Activated CD8-positive, alpha-beta memory T cell treated with anti-CD3 and anti-CD28 coated beads for 36 hours (primary cell): ENCODE results near the gene ITGBL1. TPM values are rescaled to one million over a fixed set of nuclear protein-coding genes. Genes with fewer than 3 reads are reported as not detected.

Experiments used
- CTCF ChIA-PET: fragments of 350-600 bp; sonication (Branson Sonifier 250); formaldehyde crosslinking; loops from one replicate; lab custom pipeline; 2021; ENCODE audit warnings: antibody characterized with exemption; lab: Charles Lee
- POLR2A ChIA-PET: fragments of 350-600 bp; sonication (Branson Sonifier 250); formaldehyde crosslinking; loops from one replicate; lab custom pipeline; 2021; ENCODE audit warnings: antibody characterized with exemption; lab: Charles Lee
- total RNA-seq, 2 experiments: library from RNA; stranded (reverse); gene quantifications; one replicate each; pipeline ENCODE4 v1.2.3, GENCODE V29; 2021

The ITGBL1 gene, protein sequence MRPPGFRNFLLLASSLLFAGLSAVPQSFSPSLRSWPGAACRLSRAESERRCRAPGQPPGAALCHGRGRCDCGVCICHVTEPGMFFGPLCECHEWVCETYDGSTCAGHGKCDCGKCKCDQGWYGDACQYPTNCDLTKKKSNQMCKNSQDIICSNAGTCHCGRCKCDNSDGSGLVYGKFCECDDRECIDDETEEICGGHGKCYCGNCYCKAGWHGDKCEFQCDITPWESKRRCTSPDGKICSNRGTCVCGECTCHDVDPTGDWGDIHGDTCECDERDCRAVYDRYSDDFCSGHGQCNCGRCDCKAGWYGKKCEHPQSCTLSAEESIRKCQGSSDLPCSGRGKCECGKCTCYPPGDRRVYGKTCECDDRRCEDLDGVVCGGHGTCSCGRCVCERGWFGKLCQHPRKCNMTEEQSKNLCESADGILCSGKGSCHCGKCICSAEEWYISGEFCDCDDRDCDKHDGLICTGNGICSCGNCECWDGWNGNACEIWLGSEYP
- not detected for total RNA-seq

DNA sequence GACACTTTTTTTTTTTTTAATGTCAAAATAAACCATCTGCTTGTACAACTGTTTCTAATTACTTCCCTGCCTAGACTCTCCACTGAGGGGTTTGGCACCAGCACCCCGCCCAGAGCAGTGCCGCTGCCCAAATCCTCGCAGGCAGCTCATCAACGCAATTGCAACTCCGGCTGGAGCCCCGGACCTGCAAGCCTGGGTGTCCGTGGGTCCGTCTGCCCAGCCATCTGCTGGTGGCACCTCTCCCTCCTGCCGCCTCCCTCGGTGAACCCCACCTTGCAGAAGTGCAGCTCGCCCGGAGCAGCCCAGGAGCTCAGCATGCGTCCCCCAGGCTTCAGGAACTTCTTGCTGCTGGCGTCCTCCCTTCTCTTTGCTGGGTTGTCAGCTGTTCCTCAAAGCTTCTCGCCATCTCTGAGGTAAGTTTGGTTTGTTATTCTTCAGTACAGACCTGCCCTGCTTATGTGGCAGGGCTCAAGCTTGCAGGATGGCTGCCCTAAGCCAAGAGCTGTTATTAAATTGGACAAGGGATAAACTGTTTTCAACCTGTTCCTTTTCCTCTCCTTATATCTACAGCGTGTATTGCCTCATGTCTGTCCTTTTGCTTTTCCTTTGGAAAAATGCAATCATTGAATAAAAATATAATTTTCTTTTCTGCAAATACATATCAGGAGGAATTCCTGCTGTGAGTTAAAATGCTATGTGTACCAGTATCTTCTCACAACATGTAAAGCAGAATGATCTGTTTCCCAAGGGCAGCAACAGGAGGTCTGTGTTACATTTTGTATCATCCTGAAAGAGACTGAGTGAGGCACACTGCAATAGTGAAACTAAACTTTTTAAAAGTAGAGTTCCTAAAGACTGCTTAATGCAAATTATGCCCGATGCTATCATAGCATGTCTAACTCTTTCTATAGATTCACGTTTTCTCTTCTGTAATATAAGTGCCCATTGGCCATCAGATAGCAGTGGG, at the start of gene ITGBL1:
ITGBL1 (plus strand) TSS at position 157 of the 967 bp plus-strand sequence; CDS start at position 316, 159 bp downstream.
- ChIA-PET POLR2A (no interaction called here), CTCF (no interaction called here)

DNA sequence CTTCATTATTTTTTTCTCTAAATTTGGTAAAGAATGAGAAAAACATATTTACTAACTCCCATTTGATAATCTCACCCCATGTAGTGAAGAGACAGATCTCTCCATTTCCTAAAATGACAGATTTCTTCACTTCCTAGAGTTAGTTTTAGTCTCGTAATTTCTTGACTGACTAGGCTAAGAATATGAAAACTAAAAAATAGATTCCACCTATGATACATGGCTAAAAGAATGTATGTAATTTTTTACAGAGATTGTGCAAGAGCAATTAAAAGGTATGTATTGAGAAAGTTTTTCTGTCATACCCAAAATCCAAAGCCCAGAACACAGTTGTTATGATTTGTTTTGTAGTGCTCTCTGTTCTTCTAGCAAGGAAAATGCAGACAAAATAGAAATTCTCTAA, 45.7 kb upstream of the ITGBL1 start:
- CTCF ChIA-PET = no interaction called here
- POLR2A ChIA-PET = no interaction called here

- ChIA-PET CTCF (no interaction called here), POLR2A (no interaction called here)
Observed at GRCh38 chr13:101408154-101408553, 44.3 kb upstream of the ITGBL1 start.

DNA sequence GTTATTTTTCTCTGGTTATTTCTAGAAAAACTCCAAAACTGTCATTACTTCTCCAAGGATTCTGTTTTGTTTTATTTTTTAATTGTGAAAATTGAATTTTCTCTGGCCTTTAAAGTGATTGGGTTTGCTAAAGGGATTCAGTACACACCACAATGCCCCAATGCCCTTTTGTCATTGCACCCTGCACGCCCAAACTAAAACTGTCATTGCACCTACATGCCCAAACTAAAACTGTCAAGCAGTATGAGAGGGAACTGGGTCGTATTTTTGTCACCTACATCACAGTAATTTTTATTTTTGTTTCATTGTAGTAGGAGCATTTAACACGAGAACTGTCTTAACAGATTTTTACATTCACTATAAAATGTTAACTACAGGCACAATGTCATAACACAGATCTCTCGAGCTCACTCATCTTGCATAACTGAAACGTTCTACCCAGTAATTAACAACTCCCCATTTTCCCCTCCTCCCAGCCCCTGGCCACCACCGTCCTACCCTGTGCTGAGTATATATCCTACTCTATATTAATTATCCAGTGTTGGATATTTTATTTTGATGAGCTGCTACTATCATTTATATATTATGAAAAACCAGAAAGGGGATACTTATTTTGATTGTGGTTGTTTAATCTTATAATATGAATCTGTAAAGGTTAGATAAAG, 43.4 kb upstream of the ITGBL1 start:
- ChIA-PET POLR2A (no interaction called here), CTCF (no interaction called here)

DNA sequence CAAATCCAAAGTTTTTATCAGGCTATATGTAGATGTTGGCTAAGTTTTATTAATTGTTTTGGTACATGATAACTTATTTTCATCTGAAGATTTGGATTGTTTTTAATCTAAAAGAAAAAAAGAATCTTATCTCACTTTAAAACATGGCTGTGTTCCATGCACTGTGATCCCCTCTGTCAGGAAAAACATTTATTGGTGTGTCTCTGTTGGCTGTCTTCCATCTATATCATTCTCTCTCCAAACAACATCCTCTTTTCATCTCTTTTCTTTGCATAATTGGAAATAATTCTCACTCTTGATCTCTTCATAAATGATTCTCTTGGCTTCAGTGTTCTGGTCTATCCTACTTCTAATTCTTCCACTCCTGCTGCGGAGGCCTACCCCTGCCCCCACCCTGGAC, 40.4 kb upstream of the ITGBL1 start:
- POLR2A ChIA-PET = no interaction called here
- CTCF ChIA-PET = no interaction called here

- ChIA-PET POLR2A (no interaction called here), CTCF (no interaction called here)
Observed at GRCh38 chr13:101415358-101416174, 36.9 kb upstream of the ITGBL1 start.

- CTCF ChIA-PET = no interaction called here
- POLR2A ChIA-PET = no interaction called here
Observed at GRCh38 chr13:101416181-101417042, 36.1 kb upstream of the ITGBL1 start, which contains the start of gene NALCN. TSS of gene NALCN (minus strand) at chr13:101416508. CDS start at chr13:101399126, 17,382 bp downstream.

DNA sequence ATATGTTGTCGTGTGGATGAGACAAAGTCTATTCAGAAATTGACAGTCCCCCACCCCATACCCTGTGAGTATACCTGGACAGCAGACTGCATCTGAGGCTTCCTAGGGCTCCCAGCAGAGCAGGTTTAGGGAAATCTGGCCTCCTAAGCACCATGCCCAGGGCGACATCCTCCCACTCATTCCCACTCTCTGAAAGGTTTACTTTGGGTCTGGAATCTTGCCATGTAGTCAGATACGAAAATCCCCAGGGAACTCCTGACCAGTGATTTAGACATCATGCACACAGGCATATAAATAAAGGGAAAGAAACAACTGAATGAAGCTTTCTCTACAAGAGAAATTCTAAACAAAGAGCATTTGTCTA, 35.5 kb upstream of the ITGBL1 start:
- POLR2A ChIA-PET = no interaction called here
- CTCF ChIA-PET = no interaction called here

DNA sequence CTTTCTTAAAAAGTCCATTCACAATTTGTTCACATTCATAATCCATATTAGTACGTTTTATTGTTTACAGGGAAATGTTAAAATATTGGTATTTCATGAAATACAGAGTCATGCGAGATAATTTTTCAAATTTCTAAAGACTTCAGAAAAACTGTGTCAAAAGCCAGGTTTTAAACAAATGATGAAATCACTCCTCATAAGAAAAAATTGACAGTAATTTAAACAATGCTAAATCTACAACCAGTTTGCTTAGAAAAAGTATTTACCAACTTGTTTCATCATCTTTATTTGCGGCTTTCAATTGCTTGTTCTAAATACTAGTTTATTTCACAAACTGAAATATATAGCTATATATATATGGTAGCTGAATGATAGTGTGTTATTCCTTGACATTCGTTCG, 35.0 kb upstream of the ITGBL1 start:
- POLR2A ChIA-PET = no interaction called here
- CTCF ChIA-PET = no interaction called here

DNA sequence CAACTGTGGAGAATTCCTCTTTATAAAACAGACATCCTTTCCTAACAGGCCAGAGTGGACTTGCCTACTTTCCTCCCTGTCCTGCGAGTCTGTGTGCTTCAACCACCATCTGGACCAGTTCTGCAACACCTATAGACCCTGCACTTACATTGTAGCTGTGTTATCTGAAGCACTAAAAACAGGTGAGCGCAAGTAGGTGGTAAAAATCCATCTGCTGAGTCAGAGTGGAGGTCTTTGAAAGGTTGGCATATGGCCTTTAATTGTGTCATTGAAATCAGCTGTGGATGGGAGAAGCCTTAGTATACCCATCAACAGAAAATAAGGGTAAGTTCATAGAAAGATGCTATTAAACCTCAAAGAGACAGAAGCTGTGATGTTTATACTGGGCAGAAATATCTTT, 28.6 kb upstream of the ITGBL1 start:
- CTCF ChIA-PET = no interaction called here
- POLR2A ChIA-PET = no interaction called here

- ChIA-PET POLR2A (no interaction called here), CTCF (no interaction called here)
Observed at GRCh38 chr13:101424381-101425155, 27.9 kb upstream of the ITGBL1 start.

- CTCF ChIA-PET = no interaction called here
- POLR2A ChIA-PET = no interaction called here
Observed at GRCh38 chr13:101425156-101425471, 27.4 kb upstream of the ITGBL1 start.

DNA sequence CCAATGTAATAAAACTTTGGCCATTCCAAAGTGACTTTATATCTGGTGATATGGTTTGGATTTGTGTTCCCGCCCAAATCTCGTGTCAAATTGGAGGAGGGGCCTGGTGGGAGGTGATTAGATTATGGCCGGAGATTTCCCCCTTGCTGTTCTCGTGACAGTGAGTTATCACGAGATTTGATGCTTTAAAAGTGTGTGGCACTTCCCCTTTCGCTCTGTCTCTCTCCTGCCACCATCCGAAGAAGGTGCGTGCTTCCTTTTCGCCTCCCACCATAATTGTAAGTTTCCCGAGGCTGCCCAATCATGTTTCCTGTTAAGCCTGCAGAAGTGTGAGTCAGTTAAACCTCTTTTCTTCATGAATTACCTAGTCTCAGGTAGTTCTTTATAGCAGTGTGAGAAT, 26.9 kb upstream of the ITGBL1 start:
- CTCF ChIA-PET = no interaction called here
- POLR2A ChIA-PET = no interaction called here

DNA sequence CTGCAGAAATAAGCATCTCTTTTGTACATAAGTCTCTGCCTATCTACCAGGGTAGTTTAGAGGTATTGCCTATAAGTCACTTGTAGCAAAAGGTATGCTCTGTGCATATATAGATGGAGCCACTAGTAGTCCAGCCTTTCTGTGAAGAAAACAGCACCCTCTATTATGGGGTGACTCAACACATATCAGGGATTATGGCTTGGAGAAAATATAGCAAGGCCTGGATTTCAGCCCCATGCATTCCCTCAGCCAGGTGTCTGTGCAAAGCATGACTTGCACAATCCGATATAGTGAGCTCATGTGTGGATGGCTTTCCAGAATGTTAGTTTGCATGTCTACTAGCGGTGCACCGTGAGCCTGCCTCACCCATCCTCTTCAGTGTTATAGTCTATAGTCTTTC, 22.7 kb upstream of the ITGBL1 start:
- POLR2A ChIA-PET = no interaction called here
- CTCF ChIA-PET = no interaction called here

DNA sequence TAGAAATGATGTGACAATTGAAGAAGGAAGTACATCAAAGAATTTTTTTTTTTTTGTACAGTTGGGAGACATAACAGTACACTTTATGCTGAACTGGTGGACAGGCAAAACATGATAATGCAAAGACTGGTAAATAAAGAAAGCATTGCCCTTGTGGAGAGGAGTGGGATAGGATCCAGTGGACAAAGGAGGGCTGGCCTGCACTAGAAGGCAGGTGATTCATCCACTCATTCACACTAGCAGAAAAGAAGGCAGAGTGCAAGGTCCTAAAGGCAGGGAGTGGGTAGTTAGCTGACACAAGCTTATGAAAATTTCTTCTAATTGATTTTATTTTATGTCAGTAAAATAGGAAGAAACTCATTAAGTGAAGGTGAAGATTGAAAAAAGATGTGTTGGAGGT, 18.6 kb upstream of the ITGBL1 start:
- CTCF ChIA-PET = no interaction called here
- POLR2A ChIA-PET = no interaction called here

- ChIA-PET POLR2A (no interaction called here), CTCF (no interaction called here)
Observed at GRCh38 chr13:101434486-101434885, 18.0 kb upstream of the ITGBL1 start.

GRCh38 chr13:101447852-101448251, 4.6 kb upstream of the ITGBL1 start:
- ChIA-PET POLR2A (no interaction called here), CTCF (no interaction called here)
